GM12878 (cell line): ENCODE data around the gene ANK3. TPM values are rescaled to one million over a fixed set of nuclear protein-coding genes. Genes with fewer than 3 reads are reported as not detected.
A peak's percentile ranks its signal among the peaks of the same experiment; 100 is the strongest.

Source experiments
- CREM ChIP-seq: IDR thresholded peaks from 2 replicates; pipeline ENCODE4 v1.6.1; 2014; ENCODE audit warnings: antibody characterized with exemption, low read depth
- EGR1 ChIP-seq, 2 experiments: IDR thresholded peaks; 1 replicate in 1 of 2; 2 replicates in 1 of 2; pipeline ENCODE4 v1.6.1; 2011 to 2012; ENCODE audit warnings: low read depth in 2 of 2, low read length in 2 of 2, borderline replicate concordance in 1 of 2, mild to moderate bottlenecking in 1 of 2, moderate library complexity in 1 of 2
- ETV6 ChIP-seq, 2 experiments: fragments of 450-650 bp in 1 of 2; IDR thresholded peaks in 1 of 2; conservative IDR thresholded peaks in 1 of 2; 2 replicates each; pipeline ENCODE4 v1.6.1; 2014; ENCODE audit warnings: antibody characterized with exemption in 1 of 2, borderline replicate concordance in 1 of 2, low read depth in 1 of 2, mild to moderate bottlenecking in 1 of 2, moderate library complexity in 1 of 2
- GATAD2B ChIP-seq: fragments of 450-650 bp; conservative IDR thresholded peaks from 2 replicates; pipeline ENCODE4 v1.6.1; 2017; ENCODE audit warnings: low read depth, mild to moderate bottlenecking, moderate library complexity
- MEF2B ChIP-seq: fragments of 450-650 bp; IDR thresholded peaks from 2 replicates; pipeline ENCODE4 v1.6.1; 2018; ENCODE audit warnings: mild to moderate bottlenecking, moderate library complexity; ENCODE audit not compliant: partially characterized antibody, poor library complexity, severe bottlenecking
- NFYA ChIP-seq: IDR thresholded peaks from 2 replicates; pipeline ENCODE4 v1.6.1; 2011; ENCODE audit warnings: low read depth, mild to moderate bottlenecking, low read length, improper control_type of control experiment, borderline replicate concordance
- POLR2A ChIP-seq: IDR thresholded peaks from 2 replicates; pipeline ENCODE4 v1.6.1; 2011; ENCODE audit warnings: low read depth, mild to moderate bottlenecking, low read length
- SIN3A ChIP-seq: IDR thresholded peaks from 2 replicates; pipeline ENCODE4 v1.6.1; 2012; ENCODE audit warnings: low read depth, low read length, improper control_type of control experiment
- SUZ12 ChIP-seq: fragments of 200-600 bp; sonication (generic); IDR thresholded peaks from one replicate; pipeline ENCODE4 v1.6.1; 2018; ENCODE audit warnings: antibody characterized with exemption, mild to moderate bottlenecking; ENCODE audit not compliant: unreplicated experiment
- TCF3 ChIP-seq: IDR thresholded peaks from 2 replicates; pipeline ENCODE4 v1.6.1; 2012; ENCODE audit warnings: low read depth, mild to moderate bottlenecking, low read length, borderline replicate concordance; ENCODE audit not compliant: insufficient read depth
- ZBED1 ChIP-seq: IDR thresholded peaks from 2 replicates; pipeline ENCODE4 v1.6.1; 2016; ENCODE audit warnings: borderline replicate concordance
- ZNF274 ChIP-seq: IDR thresholded peaks from one replicate; pipeline ENCODE4 v1.8.0; 2011; ENCODE audit not compliant: insufficient read length, insufficient read depth
- ZNF384 ChIP-seq: IDR thresholded peaks from 2 replicates; pipeline ENCODE4 v1.6.1; 2012; ENCODE audit warnings: low read depth, mild to moderate bottlenecking, low read length, improper control_type of control experiment, borderline replicate concordance
- polyA plus RNA-seq, 11 experiments: library from polyadenylated mRNA; depleted of rRNA in 4 of 11; unstranded in 6 of 11; stranded (reverse) in 5 of 11; fragments of >200 nt; fragmentation: Nextera tagmentation in 4 of 11; fragmentation: Illumina TruSeq in 1 of 11; extraction: Ambion mirVana in 4 of 11; extraction: Trizol in 1 of 11; gene quantifications; 1 replicate in 1 of 11; 2 replicates in 10 of 11; pipeline versions ENCODE4 v1.2.1 to v1.2.3, GENCODE V29; 2011 to 2016; ENCODE audit warnings: inconsistent platforms in 2 of 11, missing spikeins in 2 of 11, low read depth in 1 of 11
- total RNA-seq, 4 experiments: library from RNA; depleted of rRNA in 3 of 4; stranded (reverse); fragments of >200 nt in 3 of 4; fragmentation: Illumina TruSeq in 1 of 4; extraction: Trizol in 1 of 4; gene quantifications; 2 replicates each; pipeline versions ENCODE4 v1.2.1 to v1.2.3, GENCODE V29; 2013 to 2021
- TF ChIP-seq, protein P1 (sequence below): IDR thresholded peaks from 2 replicates; pipeline ENCODE4 v1.6.1; 2012; ENCODE audit warnings: improper control_type of control experiment, low read depth, low read length; ENCODE audit not compliant: insufficient replicate concordance
- TF ChIP-seq, protein P2 (sequence below): IDR thresholded peaks from 2 replicates; pipeline ENCODE4 v1.6.1; 2011; ENCODE audit warnings: mild to moderate bottlenecking, low read depth, low read length, moderate library complexity; ENCODE audit not compliant: insufficient replicate concordance
- TF ChIP-seq, protein P3 (sequence below): IDR thresholded peaks from 2 replicates; pipeline ENCODE4 v1.6.1; 2012; ENCODE audit warnings: low read length, inconsistent platforms
- TF ChIP-seq, protein P4 (sequence below): fragments of 450-650 bp; IDR thresholded peaks from 2 replicates; pipeline ENCODE4 v1.6.1; 2017; ENCODE audit warnings: mild to moderate bottlenecking, moderate library complexity

ANK3 gene
- total and polyA plus RNA-seq, 10 of the 15 experiments (the other 5 are each of a cell fraction or from before 2014, with no cell fraction given) = 0.06 to 0.82 (median 0.20) TPM; not detected in 2

DNA sequence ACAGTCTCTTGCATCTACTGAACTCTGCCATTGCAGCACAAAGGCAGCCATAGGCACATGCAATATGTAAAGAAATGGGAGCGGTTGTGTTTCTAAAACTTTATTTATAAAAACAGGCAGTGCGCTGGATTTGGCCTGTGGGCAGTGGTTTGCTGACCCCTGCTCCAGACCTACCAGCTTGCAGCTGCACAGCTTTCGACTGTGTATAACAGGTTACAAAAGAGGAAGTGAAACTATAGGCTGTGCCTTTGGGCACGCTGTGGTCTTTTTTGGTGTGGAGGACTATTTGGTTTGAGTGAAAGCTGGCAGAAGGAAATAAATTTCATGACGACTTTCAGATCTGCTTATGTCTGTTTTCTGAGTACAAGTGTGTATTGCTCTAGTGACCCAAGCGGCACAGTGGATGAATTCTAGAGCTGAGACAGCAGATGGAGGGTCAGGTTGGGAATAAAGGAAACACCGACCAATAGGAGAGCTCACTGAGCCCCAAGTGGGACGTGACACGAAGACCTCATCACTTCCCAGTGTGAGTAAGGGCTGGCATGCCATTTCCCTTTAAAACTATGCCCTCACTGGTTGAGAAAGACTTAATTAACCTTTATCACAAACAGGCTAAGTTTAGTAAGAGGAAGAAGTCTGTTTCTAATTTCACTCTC is 152.7 kb downstream of the ANK3 start (continued):
- TF ChIP-seq, protein P1, sequence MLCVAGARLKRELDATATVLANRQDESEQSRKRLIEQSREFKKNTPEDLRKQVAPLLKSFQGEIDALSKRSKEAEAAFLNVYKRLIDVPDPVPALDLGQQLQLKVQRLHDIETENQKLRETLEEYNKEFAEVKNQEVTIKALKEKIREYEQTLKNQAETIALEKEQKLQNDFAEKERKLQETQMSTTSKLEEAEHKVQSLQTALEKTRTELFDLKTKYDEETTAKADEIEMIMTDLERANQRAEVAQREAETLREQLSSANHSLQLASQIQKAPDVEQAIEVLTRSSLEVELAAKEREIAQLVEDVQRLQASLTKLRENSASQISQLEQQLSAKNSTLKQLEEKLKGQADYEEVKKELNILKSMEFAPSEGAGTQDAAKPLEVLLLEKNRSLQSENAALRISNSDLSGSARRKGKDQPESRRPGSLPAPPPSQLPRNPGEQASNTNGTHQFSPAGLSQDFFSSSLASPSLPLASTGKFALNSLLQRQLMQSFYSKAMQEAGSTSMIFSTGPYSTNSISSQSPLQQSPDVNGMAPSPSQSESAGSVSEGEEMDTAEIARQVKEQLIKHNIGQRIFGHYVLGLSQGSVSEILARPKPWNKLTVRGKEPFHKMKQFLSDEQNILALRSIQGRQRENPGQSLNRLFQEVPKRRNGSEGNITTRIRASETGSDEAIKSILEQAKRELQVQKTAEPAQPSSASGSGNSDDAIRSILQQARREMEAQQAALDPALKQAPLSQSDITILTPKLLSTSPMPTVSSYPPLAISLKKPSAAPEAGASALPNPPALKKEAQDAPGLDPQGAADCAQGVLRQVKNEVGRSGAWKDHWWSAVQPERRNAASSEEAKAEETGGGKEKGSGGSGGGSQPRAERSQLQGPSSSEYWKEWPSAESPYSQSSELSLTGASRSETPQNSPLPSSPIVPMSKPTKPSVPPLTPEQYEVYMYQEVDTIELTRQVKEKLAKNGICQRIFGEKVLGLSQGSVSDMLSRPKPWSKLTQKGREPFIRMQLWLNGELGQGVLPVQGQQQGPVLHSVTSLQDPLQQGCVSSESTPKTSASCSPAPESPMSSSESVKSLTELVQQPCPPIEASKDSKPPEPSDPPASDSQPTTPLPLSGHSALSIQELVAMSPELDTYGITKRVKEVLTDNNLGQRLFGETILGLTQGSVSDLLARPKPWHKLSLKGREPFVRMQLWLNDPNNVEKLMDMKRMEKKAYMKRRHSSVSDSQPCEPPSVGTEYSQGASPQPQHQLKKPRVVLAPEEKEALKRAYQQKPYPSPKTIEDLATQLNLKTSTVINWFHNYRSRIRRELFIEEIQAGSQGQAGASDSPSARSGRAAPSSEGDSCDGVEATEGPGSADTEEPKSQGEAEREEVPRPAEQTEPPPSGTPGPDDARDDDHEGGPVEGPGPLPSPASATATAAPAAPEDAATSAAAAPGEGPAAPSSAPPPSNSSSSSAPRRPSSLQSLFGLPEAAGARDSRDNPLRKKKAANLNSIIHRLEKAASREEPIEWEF = no peak
- TF ChIP-seq SIN3A (no peak; the same call in 1 of the 2 replicates), ETV6 (conservative IDR thresholded peaks at IDR 0.05 in 1 of 2, IDR thresholded peaks at IDR 0.05 in 1 of 2; ENCODE audit: borderline replicate concordance in 1 of 2, low read depth in 1 of 2) (peak in 1 of 2 experiments; percentile 88; a peak in 2 of 4 replicates), TCF3 (peak; percentile 95), MEF2B (peak; percentile 87), SUZ12 (no peak), CREM (peak; percentile 81), NFYA (no peak), POLR2A (no peak), ZBED1 (peak; percentile 45; the same call in 1 of the 2 replicates), ZNF274 (no peak), ZNF384 (peak; percentile 37; the same call in 1 of the 2 replicates), EGR1 (IDR thresholded peaks at IDR 0.05; ENCODE audit: borderline replicate concordance in 1 of 2, low read depth in 2 of 2, low read length in 2 of 2) (no peak), GATAD2B (peak; percentile 99)
- TF ChIP-seq, protein P2, sequence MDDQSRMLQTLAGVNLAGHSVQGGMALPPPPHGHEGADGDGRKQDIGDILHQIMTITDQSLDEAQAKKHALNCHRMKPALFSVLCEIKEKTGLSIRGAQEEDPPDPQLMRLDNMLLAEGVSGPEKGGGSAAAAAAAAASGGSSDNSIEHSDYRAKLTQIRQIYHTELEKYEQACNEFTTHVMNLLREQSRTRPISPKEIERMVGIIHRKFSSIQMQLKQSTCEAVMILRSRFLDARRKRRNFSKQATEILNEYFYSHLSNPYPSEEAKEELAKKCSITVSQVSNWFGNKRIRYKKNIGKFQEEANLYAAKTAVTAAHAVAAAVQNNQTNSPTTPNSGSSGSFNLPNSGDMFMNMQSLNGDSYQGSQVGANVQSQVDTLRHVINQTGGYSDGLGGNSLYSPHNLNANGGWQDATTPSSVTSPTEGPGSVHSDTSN = peak; percentile 70
- TF ChIP-seq, protein P3, sequence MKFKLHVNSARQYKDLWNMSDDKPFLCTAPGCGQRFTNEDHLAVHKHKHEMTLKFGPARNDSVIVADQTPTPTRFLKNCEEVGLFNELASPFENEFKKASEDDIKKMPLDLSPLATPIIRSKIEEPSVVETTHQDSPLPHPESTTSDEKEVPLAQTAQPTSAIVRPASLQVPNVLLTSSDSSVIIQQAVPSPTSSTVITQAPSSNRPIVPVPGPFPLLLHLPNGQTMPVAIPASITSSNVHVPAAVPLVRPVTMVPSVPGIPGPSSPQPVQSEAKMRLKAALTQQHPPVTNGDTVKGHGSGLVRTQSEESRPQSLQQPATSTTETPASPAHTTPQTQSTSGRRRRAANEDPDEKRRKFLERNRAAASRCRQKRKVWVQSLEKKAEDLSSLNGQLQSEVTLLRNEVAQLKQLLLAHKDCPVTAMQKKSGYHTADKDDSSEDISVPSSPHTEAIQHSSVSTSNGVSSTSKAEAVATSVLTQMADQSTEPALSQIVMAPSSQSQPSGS = peak; percentile 94
- TF ChIP-seq, protein P4, sequence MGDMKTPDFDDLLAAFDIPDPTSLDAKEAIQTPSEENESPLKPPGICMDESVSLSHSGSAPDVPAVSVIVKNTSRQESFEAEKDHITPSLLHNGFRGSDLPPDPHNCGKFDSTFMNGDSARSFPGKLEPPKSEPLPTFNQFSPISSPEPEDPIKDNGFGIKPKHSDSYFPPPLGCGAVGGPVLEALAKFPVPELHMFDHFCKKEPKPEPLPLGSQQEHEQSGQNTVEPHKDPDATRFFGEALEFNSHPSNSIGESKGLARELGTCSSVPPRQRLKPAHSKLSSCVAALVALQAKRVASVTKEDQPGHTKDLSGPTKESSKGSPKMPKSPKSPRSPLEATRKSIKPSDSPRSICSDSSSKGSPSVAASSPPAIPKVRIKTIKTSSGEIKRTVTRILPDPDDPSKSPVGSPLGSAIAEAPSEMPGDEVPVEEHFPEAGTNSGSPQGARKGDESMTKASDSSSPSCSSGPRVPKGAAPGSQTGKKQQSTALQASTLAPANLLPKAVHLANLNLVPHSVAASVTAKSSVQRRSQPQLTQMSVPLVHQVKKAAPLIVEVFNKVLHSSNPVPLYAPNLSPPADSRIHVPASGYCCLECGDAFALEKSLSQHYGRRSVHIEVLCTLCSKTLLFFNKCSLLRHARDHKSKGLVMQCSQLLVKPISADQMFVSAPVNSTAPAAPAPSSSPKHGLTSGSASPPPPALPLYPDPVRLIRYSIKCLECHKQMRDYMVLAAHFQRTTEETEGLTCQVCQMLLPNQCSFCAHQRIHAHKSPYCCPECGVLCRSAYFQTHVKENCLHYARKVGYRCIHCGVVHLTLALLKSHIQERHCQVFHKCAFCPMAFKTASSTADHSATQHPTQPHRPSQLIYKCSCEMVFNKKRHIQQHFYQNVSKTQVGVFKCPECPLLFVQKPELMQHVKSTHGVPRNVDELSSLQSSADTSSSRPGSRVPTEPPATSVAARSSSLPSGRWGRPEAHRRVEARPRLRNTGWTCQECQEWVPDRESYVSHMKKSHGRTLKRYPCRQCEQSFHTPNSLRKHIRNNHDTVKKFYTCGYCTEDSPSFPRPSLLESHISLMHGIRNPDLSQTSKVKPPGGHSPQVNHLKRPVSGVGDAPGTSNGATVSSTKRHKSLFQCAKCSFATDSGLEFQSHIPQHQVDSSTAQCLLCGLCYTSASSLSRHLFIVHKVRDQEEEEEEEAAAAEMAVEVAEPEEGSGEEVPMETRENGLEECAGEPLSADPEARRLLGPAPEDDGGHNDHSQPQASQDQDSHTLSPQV = no peak; the same call in 1 of the 2 replicates
